Measurements from ENCODE around the gene TENT4B. TPM values are rescaled to one million over a fixed set of nuclear protein-coding genes. Genes with fewer than 3 reads are reported as not detected.

Gene TENT4B
- total RNA-seq, 1 experiment from 2014 or later: 16.9 TPM

DNA sequence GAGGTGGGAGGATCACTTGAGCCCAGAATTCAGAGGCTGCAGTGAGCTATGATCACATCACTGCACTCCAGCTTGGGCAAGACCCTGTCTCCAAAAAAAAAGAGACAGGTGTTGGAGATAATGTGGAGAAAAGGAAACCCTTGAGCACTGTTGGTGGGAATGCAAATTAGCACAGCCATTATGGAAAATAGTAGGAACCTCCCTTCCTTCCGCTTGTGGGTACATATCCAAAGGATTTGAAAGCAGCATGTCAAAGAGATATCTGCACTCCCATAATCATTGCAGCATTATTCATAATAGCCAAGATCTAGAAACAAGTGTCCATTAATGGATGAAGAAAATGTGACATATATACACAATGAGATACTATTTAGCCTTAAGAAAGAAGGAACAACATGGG is 103.5 kb downstream of the TENT4B start:
- H3K9me3 ChIP-seq (ENCODE audit: control insufficient read depth in 1 of 2, insufficient read depth in 1 of 2, low read depth in 1 of 2, low read length in 2 of 2): no peaks in the 10 kb centered on the region
- H3K9me2 ChIP-seq (ENCODE audit: insufficient read depth): no peaks in the 10 kb centered on the region
- CTCF ChIA-PET: no interaction called here
- no peak for ATAC-seq
- POLR2A ChIA-PET: no interaction called here
- no TSS peak for BruUV-seq (replicated peaks)
- no peaks in the 10 kb centered on the region for H3K27me3 ChIP-seq (ENCODE audit: insufficient read depth, low read length)
- H3K4me2 ChIP-seq (ENCODE audit: low read length): no peak overlapping the region
- no peak overlapping the region for H3K9ac ChIP-seq (ENCODE audit: low read length)
- intact Hi-C loops (cut with micrococcal nuclease): no loop called here
- H3K79me2 ChIP-seq (ENCODE audit: insufficient read depth, low read length): no peaks in the 10 kb centered on the region
- TF ChIP-seq, protein P1, sequence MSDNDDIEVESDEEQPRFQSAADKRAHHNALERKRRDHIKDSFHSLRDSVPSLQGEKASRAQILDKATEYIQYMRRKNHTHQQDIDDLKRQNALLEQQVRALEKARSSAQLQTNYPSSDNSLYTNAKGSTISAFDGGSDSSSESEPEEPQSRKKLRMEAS (IDR thresholded peaks at IDR 0.05): no peak
- TF ChIP-seq JUND (IDR thresholded peaks at IDR 0.05): no peak
- no peak for TF ChIP-seq EZH2phosphoT487 (IDR thresholded peaks at IDR 0.05; ENCODE audit: borderline replicate concordance)
- no peak for TF ChIP-seq ZNF274 (IDR thresholded peaks at IDR 0.05; ENCODE audit: low read depth, low read length)
- no peak for TF ChIP-seq SP1 (IDR thresholded peaks at IDR 0.05; ENCODE audit: low read depth)
- H3K36me3 ChIP-seq (ENCODE audit: control insufficient read depth in 1 of 2, insufficient read depth in 2 of 2, low read length in 2 of 2): no peaks in the 10 kb centered on the region
- H2AFZ ChIP-seq (ENCODE audit: low read depth, low read length, poor library complexity, severe bottlenecking): no peak overlapping the region
- no peak overlapping the region for H3K27ac ChIP-seq (ENCODE audit: low read depth, low read length)
- H4K20me1 ChIP-seq (ENCODE audit: insufficient read depth): no peaks in the 10 kb centered on the region
- peaks cover 12 to 13% of the 10 kb centered on the region in 2 experiments; a peak in 3 of 4 replicates for H3K4me1 ChIP-seq (ENCODE audit: control insufficient read depth in 1 of 2, insufficient read depth in 2 of 2, low read length in 2 of 2)
- RAD21 ChIA-PET (ENCODE audit: low non-redundant PET in 1 of 2, low total read pairs in 2 of 2, uncharacterized antibody in 2 of 2, unreplicated experiment in 2 of 2): no interaction called here
- no peak for DNase-seq (ENCODE audit: low read depth, low spot score)
- no peak overlapping the region for H3K4me3 ChIP-seq (replicated peaks in 1 of 2; ENCODE audit: low read depth in 1 of 2, low read length in 2 of 2)

DNA sequence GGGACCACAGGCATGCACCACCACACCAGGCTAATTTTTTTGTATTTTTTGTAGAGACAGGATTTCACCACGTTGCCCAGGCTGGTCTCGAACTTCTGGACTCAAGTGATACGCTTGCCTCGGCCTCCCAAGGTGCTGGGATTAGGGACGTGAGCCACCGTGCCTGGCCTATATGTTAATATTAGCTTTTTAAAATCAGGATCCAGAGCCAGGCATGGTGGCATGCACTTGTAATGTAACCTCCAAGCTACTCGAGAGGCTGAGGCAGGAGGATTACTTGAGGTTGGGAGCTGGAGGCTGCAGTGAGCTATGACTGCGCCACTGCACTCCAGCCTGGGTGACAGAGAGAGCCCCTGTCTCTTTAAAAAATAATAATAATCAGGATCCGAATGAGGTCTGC is 104.8 kb downstream of the TENT4B start:
- intact Hi-C loops (cut with micrococcal nuclease): no loop called here
- Histone ChIP-seq H3K27ac (ENCODE audit: low read depth, low read length) (no peak overlapping the region), H3K4me2 (ENCODE audit: low read length) (no peak overlapping the region), H3K9me3 (ENCODE audit: control insufficient read depth in 1 of 2, insufficient read depth in 1 of 2, low read depth in 1 of 2, low read length in 2 of 2) (no peaks in the 10 kb centered on the region), H3K36me3 (ENCODE audit: control insufficient read depth in 1 of 2, insufficient read depth in 2 of 2, low read length in 2 of 2) (no peaks in the 10 kb centered on the region), H4K20me1 (ENCODE audit: insufficient read depth) (no peaks in the 10 kb centered on the region), H3K27me3 (ENCODE audit: insufficient read depth, low read length) (no peaks in the 10 kb centered on the region), H3K4me3 (replicated peaks in 1 of 2; ENCODE audit: low read depth in 1 of 2, low read length in 2 of 2) (no peak overlapping the region), H2AFZ (ENCODE audit: low read depth, low read length, poor library complexity, severe bottlenecking) (no peak overlapping the region), H3K4me1 (ENCODE audit: control insufficient read depth in 1 of 2, insufficient read depth in 2 of 2, low read length in 2 of 2) (peaks cover 12 to 13% of the 10 kb centered on the region in 2 experiments; a peak in 3 of 4 replicates), H3K9me2 (ENCODE audit: insufficient read depth) (no peaks in the 10 kb centered on the region), H3K79me2 (ENCODE audit: insufficient read depth, low read length) (no peaks in the 10 kb centered on the region), H3K9ac (ENCODE audit: low read length) (no peak overlapping the region)
- no TSS peak for BruUV-seq (replicated peaks)
- TF ChIP-seq ELF1 (IDR thresholded peaks at IDR 0.05; ENCODE audit: borderline replicate concordance, low read depth): no peak
- no peak for TF ChIP-seq CEBPB (IDR thresholded peaks at IDR 0.05; ENCODE audit: low read depth)
- TF ChIP-seq POLR2A (IDR thresholded peaks at IDR 0.05; ENCODE audit: borderline replicate concordance, extremely low read depth, insufficient read depth, insufficient read length): no peak
- TF ChIP-seq SRF (IDR thresholded peaks at IDR 0.05; ENCODE audit: low read depth): no peak
- no peak for TF ChIP-seq SIN3A (IDR thresholded peaks at IDR 0.05; ENCODE audit: low read depth)
- TF ChIP-seq EZH2phosphoT487 (IDR thresholded peaks at IDR 0.05; ENCODE audit: borderline replicate concordance): no peak
- no peak for TF ChIP-seq FOSL1 (IDR thresholded peaks at IDR 0.05; ENCODE audit: low read depth)
- TF ChIP-seq JUND (IDR thresholded peaks at IDR 0.05): no peak
- no peak for TF ChIP-seq CBX3 (IDR thresholded peaks at IDR 0.05; ENCODE audit: low read depth)
- no peak for TF ChIP-seq EGR1 (IDR thresholded peaks at IDR 0.05; ENCODE audit: low read depth)
- TF ChIP-seq TCF7L2 (IDR thresholded peaks at IDR 0.05; ENCODE audit: borderline replicate concordance, extremely low read depth, insufficient read depth, insufficient read length): no peak
- TF ChIP-seq, protein P2, sequence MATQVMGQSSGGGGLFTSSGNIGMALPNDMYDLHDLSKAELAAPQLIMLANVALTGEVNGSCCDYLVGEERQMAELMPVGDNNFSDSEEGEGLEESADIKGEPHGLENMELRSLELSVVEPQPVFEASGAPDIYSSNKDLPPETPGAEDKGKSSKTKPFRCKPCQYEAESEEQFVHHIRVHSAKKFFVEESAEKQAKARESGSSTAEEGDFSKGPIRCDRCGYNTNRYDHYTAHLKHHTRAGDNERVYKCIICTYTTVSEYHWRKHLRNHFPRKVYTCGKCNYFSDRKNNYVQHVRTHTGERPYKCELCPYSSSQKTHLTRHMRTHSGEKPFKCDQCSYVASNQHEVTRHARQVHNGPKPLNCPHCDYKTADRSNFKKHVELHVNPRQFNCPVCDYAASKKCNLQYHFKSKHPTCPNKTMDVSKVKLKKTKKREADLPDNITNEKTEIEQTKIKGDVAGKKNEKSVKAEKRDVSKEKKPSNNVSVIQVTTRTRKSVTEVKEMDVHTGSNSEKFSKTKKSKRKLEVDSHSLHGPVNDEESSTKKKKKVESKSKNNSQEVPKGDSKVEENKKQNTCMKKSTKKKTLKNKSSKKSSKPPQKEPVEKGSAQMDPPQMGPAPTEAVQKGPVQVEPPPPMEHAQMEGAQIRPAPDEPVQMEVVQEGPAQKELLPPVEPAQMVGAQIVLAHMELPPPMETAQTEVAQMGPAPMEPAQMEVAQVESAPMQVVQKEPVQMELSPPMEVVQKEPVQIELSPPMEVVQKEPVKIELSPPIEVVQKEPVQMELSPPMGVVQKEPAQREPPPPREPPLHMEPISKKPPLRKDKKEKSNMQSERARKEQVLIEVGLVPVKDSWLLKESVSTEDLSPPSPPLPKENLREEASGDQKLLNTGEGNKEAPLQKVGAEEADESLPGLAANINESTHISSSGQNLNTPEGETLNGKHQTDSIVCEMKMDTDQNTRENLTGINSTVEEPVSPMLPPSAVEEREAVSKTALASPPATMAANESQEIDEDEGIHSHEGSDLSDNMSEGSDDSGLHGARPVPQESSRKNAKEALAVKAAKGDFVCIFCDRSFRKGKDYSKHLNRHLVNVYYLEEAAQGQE (IDR thresholded peaks at IDR 0.05; ENCODE audit: low read depth): no peak
- no peak for TF ChIP-seq YY1 (IDR thresholded peaks at IDR 0.05; ENCODE audit: extremely low read depth, insufficient replicate concordance, low read depth, low read length)
- TF ChIP-seq, protein P1 (IDR thresholded peaks at IDR 0.05): no peak
- TF ChIP-seq POLR2AphosphoS5 (IDR thresholded peaks at IDR 0.05; ENCODE audit: low read depth, low read length): no peak
- no peak for TF ChIP-seq RAD21 (IDR thresholded peaks at IDR 0.05; ENCODE audit: low read depth)
- no peak for TF ChIP-seq EZH2 (IDR thresholded peaks at IDR 0.05)
- POLR2A ChIA-PET: interaction anchor here (1.2 kb wide), 1 partner anchor 8 kb away, joined by 4 read pairs; no protein-coding TSS in a partner anchor
- DNase-seq (ENCODE audit: low read depth, low spot score): no peak
- CTCF ChIA-PET: interaction anchor here (1.4 kb wide), 1 partner anchor 408 kb away, joined by 3 read pairs; no protein-coding TSS in a partner anchor
- no peak for ATAC-seq
- RAD21 ChIA-PET (ENCODE audit: low non-redundant PET in 1 of 2, low total read pairs in 2 of 2, uncharacterized antibody in 2 of 2, unreplicated experiment in 2 of 2): no interaction called here

Measured in HCT116 (cell line).